A549 (cell line): ENCODE data around the gene ZNF501. TPM values are rescaled to one million over a fixed set of nuclear protein-coding genes. Genes with fewer than 3 reads are reported as not detected.

Source experiments
- ATAC-seq, 2 experiments: fragments of 200-7000 bp in 1 of 2; fragments of >200 bp in 1 of 2; cut with Nextera tagmentation in 1 of 2; cut with Tn5 transposase in 1 of 2; 3 replicates each; pipeline versions ENCODE4 v1.8.0 to v1.9.1; 2018 to 2020; ENCODE audit warnings: mild to moderate bottlenecking in 1 of 2, moderate library complexity in 1 of 2
- CTCF ChIA-PET: fragments of 300-600 bp; sonication (Branson Sonifier 250); formaldehyde crosslinking; extraction: SDS; loops from one replicate; lab custom pipeline; 2021; ENCODE audit warnings: antibody characterized with exemption, inconsistent platforms; lab: Yijun Ruan, JAX
- POLR2A ChIA-PET: fragments of 350-600 bp; formaldehyde crosslinking; extraction: SDS; loops from one replicate; lab custom pipeline; 2021; ENCODE audit warnings: antibody characterized with exemption, inconsistent platforms; lab: Yijun Ruan, JAX
- DNase-seq, 2 experiments: peaks; one replicate each; pipeline versions ENCODE4 v3.0.0 to v3.0.0-alpha.2; 2011 to 2016; ENCODE audit warnings: low read depth in 1 of 2, low spot score in 1 of 2
- FAIRE-seq: peaks from 2 replicates; lab custom pipeline; 2011; peaks lifted over from hg19 to GRCh38; lab: Jason Lieb, UNC
- H3K27ac ChIP-seq, 2 experiments: fragments of >200 bp; sonication (Bioruptor Twin); formaldehyde crosslinking; 3 replicates each; pipeline ENCODE4 v1.5.1; 2016 to 2017
- H3K4me1 ChIP-seq: fragments of >200 bp; sonication (Bioruptor Twin); formaldehyde crosslinking; 3 replicates; pipeline ENCODE4 v1.6.1; 2016
- H3K4me2 ChIP-seq: fragments of >200 bp; sonication (Bioruptor Twin); formaldehyde crosslinking; 3 replicates; pipeline ENCODE4 v1.6.1; 2016
- H3K4me3 ChIP-seq: fragments of >200 bp; sonication (Bioruptor Twin); formaldehyde crosslinking; 3 replicates; pipeline ENCODE4 v1.5.1; 2016
- H3K9me3 ChIP-seq: fragments of >200 bp; sonication (Bioruptor Twin); formaldehyde crosslinking; 3 replicates; pipeline ENCODE4 v1.6.1; 2016
- CBX8 ChIP-seq: fragments of 200-600 bp; sonication (generic); IDR thresholded peaks from 2 replicates; pipeline ENCODE4 v1.6.1; 2016
- EHMT2 ChIP-seq: fragments of 200-600 bp; sonication (generic); IDR thresholded peaks from 2 replicates; pipeline ENCODE4 v1.6.1; 2016; ENCODE audit warnings: antibody characterized with exemption, low read depth, mild to moderate bottlenecking, moderate library complexity
- ESRRA ChIP-seq: fragments of 150-350 bp; IDR thresholded peaks from 2 replicates; pipeline ENCODE4 v1.6.1; 2014; ENCODE audit warnings: mild to moderate bottlenecking, low read length, borderline replicate concordance
- JUN ChIP-seq, 2 experiments: fragments of >200 bp; sonication (Bioruptor Twin); formaldehyde crosslinking; IDR thresholded peaks; 2 replicates in 1 of 2; 3 replicates in 1 of 2; pipeline ENCODE4 v1.6.1; 2016 to 2017
- KDM5A ChIP-seq: fragments of 200-600 bp; sonication (generic); IDR thresholded peaks from 2 replicates; pipeline ENCODE4 v1.6.1; 2016; ENCODE audit warnings: antibody characterized with exemption, mild to moderate bottlenecking
- PHF8 ChIP-seq: fragments of 200-600 bp; sonication (generic); IDR thresholded peaks from 2 replicates; pipeline ENCODE4 v1.6.1; 2016; ENCODE audit warnings: low read depth, mild to moderate bottlenecking, antibody characterized with exemption, moderate library complexity, borderline replicate concordance
- POLR2A ChIP-seq: IDR thresholded peaks from 2 replicates; pipeline ENCODE4 v1.6.1; 2012; ENCODE audit warnings: mild to moderate bottlenecking, low read length
- RARB ChIP-seq: fragments of 250-450 bp; sonication (Bioruptor Pico); IDR thresholded peaks from 2 replicates; pipeline ENCODE4 v1.8.0; 2021; ENCODE audit warnings: mild to moderate bottlenecking, moderate library complexity
- RCOR1 ChIP-seq: fragments of 150-350 bp; IDR thresholded peaks from 2 replicates; pipeline ENCODE4 v1.6.1; 2014; ENCODE audit warnings: antibody characterized with exemption, low read length, low read depth
- SMC3 ChIP-seq: fragments of >200 bp; sonication (Bioruptor Twin); formaldehyde crosslinking; IDR thresholded peaks from 3 replicates; pipeline ENCODE4 v1.6.1; 2018; ENCODE audit warnings: inconsistent platforms
- ZC3H11A ChIP-seq: fragments of 450-650 bp; IDR thresholded peaks from 2 replicates; pipeline ENCODE4 v1.6.1; 2014; ENCODE audit warnings: antibody characterized with exemption, mild to moderate bottlenecking
- ZNF302 ChIP-seq: fragments of 250-450 bp; sonication (Bioruptor Pico); IDR thresholded peaks from 2 replicates; pipeline ENCODE4 v1.9.0; 2021; ENCODE audit warnings: inconsistent platforms, mild to moderate bottlenecking, moderate library complexity
- WGBS: methylation state at CpG from one replicate; pipeline ENCODE4 v1.1.6; 2017; ENCODE audit errors: missing lambda C conversion rate; 5-methylcytosine and 5-hydroxymethylcytosine counted together
- polyA plus RNA-seq, 4 experiments: library from polyadenylated mRNA; depleted of rRNA in 3 of 4; stranded (reverse); fragments of >200 nt; fragmentation: RNase III in 1 of 4; extraction: RNeasy Plus Mini Kit Qiagen cat#74134 plus additional on column Dnase treatment in 1 of 4; gene quantifications; 2 replicates in 3 of 4; 3 replicates in 1 of 4; pipeline ENCODE4 v1.2.3, GENCODE V29; 2011 to 2017
- TF ChIP-seq, protein P1 (sequence below): fragments of >200 bp; sonication (Bioruptor Twin); formaldehyde crosslinking; IDR thresholded peaks from 3 replicates; pipeline ENCODE4 v1.6.1; 2016
- TF ChIP-seq, protein P2 (sequence below): IDR thresholded peaks from 2 replicates; pipeline ENCODE4 v1.6.1; 2012
- TF ChIP-seq, protein P3 (sequence below): fragments of 150-350 bp; IDR thresholded peaks from 2 replicates; pipeline ENCODE4 v1.6.1; 2014; ENCODE audit warnings: low read depth, mild to moderate bottlenecking, low read length
- TF ChIP-seq, protein P4 (sequence below): IDR thresholded peaks from 2 replicates; pipeline ENCODE4 v1.6.1; 2012; ENCODE audit warnings: low read depth, borderline replicate concordance
- TF ChIP-seq, protein P5 (sequence below): fragments of 450-650 bp; IDR thresholded peaks from 2 replicates; pipeline ENCODE4 v1.6.1; 2014; ENCODE audit warnings: antibody characterized with exemption
- TF ChIP-seq, protein P6 (sequence below): fragments of 200-600 bp; sonication (generic); IDR thresholded peaks from 2 replicates; pipeline ENCODE4 v1.6.1; 2016; ENCODE audit warnings: antibody characterized with exemption, mild to moderate bottlenecking, moderate library complexity
- TF ChIP-seq, protein P7 (sequence below): fragments of >200 bp; sonication (Bioruptor Twin); formaldehyde crosslinking; IDR thresholded peaks from 3 replicates; pipeline ENCODE4 v1.5.1; 2016
- TF ChIP-seq, protein P8 (sequence below): fragments of 250-450 bp; sonication (Bioruptor Pico); IDR thresholded peaks from 2 replicates; pipeline ENCODE4 v1.5.0; 2020; ENCODE audit warnings: low read depth, mild to moderate bottlenecking, moderate library complexity

Gene ZNF501
- polyA plus RNA-seq, 2 of the 4 experiments (the other 2 are of a cell fraction), result 0.03 to 0.09 TPM

DNA sequence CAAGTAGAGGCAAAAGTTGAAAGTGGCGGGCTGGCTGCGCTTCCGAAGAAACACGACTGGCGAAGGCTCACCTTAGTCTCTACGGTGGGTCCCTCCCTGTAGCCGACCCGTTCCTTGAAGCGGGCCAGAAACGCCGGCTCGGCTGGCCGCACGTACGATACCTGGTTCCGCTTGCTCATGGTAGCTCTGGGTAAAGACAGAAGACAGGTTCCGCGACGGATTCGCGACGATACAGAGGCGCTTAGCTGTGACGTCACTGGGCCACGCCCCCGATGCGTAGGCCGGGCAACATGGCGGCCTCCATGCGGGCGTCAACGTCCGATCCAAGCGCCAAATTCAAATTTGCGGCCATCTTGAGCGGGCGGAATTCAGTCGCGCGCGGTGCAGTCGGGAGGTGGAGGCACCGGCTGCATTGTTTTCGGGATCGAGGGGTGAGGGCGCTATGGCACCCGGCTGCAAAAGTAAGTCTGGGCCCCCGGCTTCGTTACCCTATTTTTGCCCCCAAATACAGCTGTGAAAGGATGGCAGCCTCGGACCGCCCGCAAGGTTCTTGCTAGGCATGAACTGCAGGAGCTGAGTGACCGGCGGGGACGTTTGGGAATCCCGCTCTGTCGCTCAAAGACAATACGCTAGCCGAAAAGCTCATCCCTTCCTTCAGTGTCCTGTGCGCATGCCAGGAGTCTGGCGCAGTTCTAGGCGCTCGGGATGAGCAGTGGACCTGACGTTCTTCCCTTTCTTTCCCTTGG is 32.2 kb downstream of the ZNF501 start, which contains the start of the genes KIAA1143 and KIF15 (continued):
- TF ChIP-seq, protein P1, sequence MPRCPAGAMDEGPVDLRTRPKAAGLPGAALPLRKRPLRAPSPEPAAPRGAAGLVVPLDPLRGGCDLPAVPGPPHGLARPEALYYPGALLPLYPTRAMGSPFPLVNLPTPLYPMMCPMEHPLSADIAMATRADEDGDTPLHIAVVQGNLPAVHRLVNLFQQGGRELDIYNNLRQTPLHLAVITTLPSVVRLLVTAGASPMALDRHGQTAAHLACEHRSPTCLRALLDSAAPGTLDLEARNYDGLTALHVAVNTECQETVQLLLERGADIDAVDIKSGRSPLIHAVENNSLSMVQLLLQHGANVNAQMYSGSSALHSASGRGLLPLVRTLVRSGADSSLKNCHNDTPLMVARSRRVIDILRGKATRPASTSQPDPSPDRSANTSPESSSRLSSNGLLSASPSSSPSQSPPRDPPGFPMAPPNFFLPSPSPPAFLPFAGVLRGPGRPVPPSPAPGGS, result 0 out of 3 replicates have a peak, but pooled peaks have one; percentile 19
- TF ChIP-seq ZC3H11A (no peak), EHMT2 (no peak), ESRRA (no peak), PHF8 (peak; percentile 56; the same call in 1 of the 2 replicates), ZNF302 (no peak), KDM5A (peak; percentile 62; the same call in 1 of the 2 replicates), RCOR1 (no peak), SMC3 (0 out of 3 replicates have a peak, but pooled peaks have one; percentile 7)
- TF ChIP-seq, protein P2, sequence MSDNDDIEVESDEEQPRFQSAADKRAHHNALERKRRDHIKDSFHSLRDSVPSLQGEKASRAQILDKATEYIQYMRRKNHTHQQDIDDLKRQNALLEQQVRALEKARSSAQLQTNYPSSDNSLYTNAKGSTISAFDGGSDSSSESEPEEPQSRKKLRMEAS, result peak; percentile 92
- TF ChIP-seq, all 56 proteins: peak for 11

DNA sequence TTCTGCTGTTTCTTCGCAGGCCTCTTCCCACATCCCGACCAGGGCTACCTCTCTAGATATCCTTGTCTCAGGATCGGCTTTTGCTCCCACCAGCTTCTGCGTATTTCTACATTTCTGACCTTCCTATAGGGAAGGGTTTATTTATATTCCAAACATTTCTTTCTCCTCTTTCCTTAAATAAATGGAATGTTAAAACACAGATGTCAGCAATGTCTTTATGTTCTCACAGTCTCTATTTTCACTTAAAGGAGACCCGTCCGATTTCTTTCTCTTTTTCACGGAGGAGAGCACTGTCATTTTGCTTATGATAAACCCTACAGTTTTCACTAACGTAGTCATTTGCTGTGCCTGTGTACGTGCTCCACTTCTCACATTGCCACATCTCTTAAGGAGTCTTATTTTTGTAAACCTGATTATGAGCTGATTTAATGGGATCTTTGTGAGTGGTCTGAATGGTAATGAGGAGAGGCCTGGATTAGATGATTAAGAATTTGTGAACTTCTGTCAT is 32.8 kb downstream of the ZNF501 start:
- ChIA-PET POLR2A (interaction anchor here (1.1 to 1.5 kb wide), 5 partner anchors 50 to 424 kb away, joined by 5 to 8 read pairs (median 5); partner anchors contain the start of genes EXOSC7, TCAIM, ZDHHC3 and ZNF502), CTCF (interaction anchor here (0.6 to 1.3 kb wide), 3 partner anchors 111 to 218 kb away, joined by 3 read pairs; no protein-coding TSS in a partner anchor)
- Histone ChIP-seq H3K27ac (peak overlapping the region; percentile 90 to 95), H3K4me3 (peak overlapping the region; percentile 82), H3K4me2 (peak overlapping the region; percentile 86), H3K9me3 (peaks cover 42% of the 10 kb centered on the region), H3K4me1 (no peaks in the 10 kb centered on the region)
- FAIRE-seq (no peak), ATAC-seq (peak; percentile 41 to 71; a peak in 5 of 6 replicates), DNase-seq (no peak)
- WGBS, result 2% methylated on average over 9 of the region's 9 CpGs
- TF ChIP-seq POLR2A (no peak), SMC3 (no peak), PHF8 (no peak), RARB (CRISPR knock-in tag) (no peak), CBX8 (no peak), ESRRA (no peak), KDM5A (no peak), JUN (IDR thresholded peaks at IDR 0.05) (no peak)
- TF ChIP-seq, protein P3, sequence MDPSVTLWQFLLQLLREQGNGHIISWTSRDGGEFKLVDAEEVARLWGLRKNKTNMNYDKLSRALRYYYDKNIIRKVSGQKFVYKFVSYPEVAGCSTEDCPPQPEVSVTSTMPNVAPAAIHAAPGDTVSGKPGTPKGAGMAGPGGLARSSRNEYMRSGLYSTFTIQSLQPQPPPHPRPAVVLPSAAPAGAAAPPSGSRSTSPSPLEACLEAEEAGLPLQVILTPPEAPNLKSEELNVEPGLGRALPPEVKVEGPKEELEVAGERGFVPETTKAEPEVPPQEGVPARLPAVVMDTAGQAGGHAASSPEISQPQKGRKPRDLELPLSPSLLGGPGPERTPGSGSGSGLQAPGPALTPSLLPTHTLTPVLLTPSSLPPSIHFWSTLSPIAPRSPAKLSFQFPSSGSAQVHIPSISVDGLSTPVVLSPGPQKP, result no peak
- TF ChIP-seq, protein P4, sequence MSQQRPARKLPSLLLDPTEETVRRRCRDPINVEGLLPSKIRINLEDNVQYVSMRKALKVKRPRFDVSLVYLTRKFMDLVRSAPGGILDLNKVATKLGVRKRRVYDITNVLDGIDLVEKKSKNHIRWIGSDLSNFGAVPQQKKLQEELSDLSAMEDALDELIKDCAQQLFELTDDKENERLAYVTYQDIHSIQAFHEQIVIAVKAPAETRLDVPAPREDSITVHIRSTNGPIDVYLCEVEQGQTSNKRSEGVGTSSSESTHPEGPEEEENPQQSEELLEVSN, result no peak
- TF ChIP-seq, protein P5, sequence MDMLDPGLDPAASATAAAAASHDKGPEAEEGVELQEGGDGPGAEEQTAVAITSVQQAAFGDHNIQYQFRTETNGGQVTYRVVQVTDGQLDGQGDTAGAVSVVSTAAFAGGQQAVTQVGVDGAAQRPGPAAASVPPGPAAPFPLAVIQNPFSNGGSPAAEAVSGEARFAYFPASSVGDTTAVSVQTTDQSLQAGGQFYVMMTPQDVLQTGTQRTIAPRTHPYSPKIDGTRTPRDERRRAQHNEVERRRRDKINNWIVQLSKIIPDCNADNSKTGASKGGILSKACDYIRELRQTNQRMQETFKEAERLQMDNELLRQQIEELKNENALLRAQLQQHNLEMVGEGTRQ, result no peak
- TF ChIP-seq, protein P6, sequence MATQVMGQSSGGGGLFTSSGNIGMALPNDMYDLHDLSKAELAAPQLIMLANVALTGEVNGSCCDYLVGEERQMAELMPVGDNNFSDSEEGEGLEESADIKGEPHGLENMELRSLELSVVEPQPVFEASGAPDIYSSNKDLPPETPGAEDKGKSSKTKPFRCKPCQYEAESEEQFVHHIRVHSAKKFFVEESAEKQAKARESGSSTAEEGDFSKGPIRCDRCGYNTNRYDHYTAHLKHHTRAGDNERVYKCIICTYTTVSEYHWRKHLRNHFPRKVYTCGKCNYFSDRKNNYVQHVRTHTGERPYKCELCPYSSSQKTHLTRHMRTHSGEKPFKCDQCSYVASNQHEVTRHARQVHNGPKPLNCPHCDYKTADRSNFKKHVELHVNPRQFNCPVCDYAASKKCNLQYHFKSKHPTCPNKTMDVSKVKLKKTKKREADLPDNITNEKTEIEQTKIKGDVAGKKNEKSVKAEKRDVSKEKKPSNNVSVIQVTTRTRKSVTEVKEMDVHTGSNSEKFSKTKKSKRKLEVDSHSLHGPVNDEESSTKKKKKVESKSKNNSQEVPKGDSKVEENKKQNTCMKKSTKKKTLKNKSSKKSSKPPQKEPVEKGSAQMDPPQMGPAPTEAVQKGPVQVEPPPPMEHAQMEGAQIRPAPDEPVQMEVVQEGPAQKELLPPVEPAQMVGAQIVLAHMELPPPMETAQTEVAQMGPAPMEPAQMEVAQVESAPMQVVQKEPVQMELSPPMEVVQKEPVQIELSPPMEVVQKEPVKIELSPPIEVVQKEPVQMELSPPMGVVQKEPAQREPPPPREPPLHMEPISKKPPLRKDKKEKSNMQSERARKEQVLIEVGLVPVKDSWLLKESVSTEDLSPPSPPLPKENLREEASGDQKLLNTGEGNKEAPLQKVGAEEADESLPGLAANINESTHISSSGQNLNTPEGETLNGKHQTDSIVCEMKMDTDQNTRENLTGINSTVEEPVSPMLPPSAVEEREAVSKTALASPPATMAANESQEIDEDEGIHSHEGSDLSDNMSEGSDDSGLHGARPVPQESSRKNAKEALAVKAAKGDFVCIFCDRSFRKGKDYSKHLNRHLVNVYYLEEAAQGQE, result no peak
- TF ChIP-seq, protein P7, sequence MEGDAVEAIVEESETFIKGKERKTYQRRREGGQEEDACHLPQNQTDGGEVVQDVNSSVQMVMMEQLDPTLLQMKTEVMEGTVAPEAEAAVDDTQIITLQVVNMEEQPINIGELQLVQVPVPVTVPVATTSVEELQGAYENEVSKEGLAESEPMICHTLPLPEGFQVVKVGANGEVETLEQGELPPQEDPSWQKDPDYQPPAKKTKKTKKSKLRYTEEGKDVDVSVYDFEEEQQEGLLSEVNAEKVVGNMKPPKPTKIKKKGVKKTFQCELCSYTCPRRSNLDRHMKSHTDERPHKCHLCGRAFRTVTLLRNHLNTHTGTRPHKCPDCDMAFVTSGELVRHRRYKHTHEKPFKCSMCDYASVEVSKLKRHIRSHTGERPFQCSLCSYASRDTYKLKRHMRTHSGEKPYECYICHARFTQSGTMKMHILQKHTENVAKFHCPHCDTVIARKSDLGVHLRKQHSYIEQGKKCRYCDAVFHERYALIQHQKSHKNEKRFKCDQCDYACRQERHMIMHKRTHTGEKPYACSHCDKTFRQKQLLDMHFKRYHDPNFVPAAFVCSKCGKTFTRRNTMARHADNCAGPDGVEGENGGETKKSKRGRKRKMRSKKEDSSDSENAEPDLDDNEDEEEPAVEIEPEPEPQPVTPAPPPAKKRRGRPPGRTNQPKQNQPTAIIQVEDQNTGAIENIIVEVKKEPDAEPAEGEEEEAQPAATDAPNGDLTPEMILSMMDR, result no peak
- TF ChIP-seq, protein P1, result no peak
- TF ChIP-seq, protein P8, sequence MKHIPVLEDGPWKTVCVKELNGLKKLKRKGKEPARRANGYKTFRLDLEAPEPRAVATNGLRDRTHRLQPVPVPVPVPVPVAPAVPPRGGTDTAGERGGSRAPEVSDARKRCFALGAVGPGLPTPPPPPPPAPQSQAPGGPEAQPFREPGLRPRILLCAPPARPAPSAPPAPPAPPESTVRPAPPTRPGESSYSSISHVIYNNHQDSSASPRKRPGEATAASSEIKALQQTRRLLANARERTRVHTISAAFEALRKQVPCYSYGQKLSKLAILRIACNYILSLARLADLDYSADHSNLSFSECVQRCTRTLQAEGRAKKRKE (CRISPR knock-in tag), result no peak
